Vagina (tissue), 2 donors: ENCODE data around the gene OVCA2. TPM values are rescaled to one million over a fixed set of nuclear protein-coding genes. Genes with fewer than 3 reads are reported as not detected.
A peak's percentile ranks its signal among the peaks of the same experiment; 100 is the strongest.

Source experiments
- DNase-seq, 2 donors: peaks; one replicate each; pipeline ENCODE4 v3.0.0-alpha.2; 2017; ENCODE audit errors: extremely low spot score in 2 of 2
- H3K27ac ChIP-seq: fragments of 200-600 bp; sonication (generic); one replicate; pipeline ENCODE4 v1.5.1; 2019
- H3K27me3 ChIP-seq: fragments of 200-600 bp; sonication (generic); one replicate; pipeline ENCODE4 v1.5.1; 2019
- H3K36me3 ChIP-seq, 2 donors: fragments of 200-600 bp; sonication (generic); one replicate each; pipeline ENCODE4 v1.5.1; 2017 to 2019
- H3K4me1 ChIP-seq: fragments of 200-600 bp; sonication (generic); one replicate; pipeline ENCODE4 v1.5.1; 2019
- H3K4me3 ChIP-seq, 2 donors: fragments of 200-600 bp; sonication (generic); 1 replicate in 1 of 2; 2 replicates in 1 of 2; pipeline ENCODE4 v1.5.1; 2016 to 2019
- H3K9me3 ChIP-seq: fragments of 200-600 bp; sonication (generic); one replicate; pipeline ENCODE4 v1.5.1; 2019
- CTCF ChIP-seq, 3 experiments: fragments of 450-650 bp in 2 of 3; fragments of 200-600 bp in 1 of 3; sonication (generic) in 1 of 3; IDR thresholded peaks; one replicate each; pipeline ENCODE4 v1.5.1; 2017 to 2019; ENCODE audit warnings: antibody characterized with exemption in 3 of 3, mild to moderate bottlenecking in 2 of 3, moderate library complexity in 2 of 3
- POLR2A ChIP-seq, 2 donors: fragments of 450-650 bp; IDR thresholded peaks; one replicate each; pipeline ENCODE4 v1.6.1; 2017; ENCODE audit warnings: antibody characterized with exemption in 2 of 2, mild to moderate bottlenecking in 2 of 2, moderate library complexity in 2 of 2
- POLR2AphosphoS5 ChIP-seq, 2 donors: sonication (generic); formaldehyde crosslinking; IDR thresholded peaks; one replicate each; pipeline ENCODE4 v1.9.0; 2017; ENCODE audit warnings: antibody characterized with exemption in 2 of 2, mild to moderate bottlenecking in 2 of 2, low read depth in 1 of 2; ENCODE audit not compliant: insufficient read depth in 1 of 2
- intact Hi-C: fragments of 100-400 bp; cut with DNase I; formaldehyde crosslinking; loops from one replicate; pipeline ENCODE4 v1.15.1; 2023
- total RNA-seq: library from RNA; depleted of rRNA; stranded (reverse); fragments of >200 nt; gene quantifications from one replicate; pipeline ENCODE4 v1.2.3, GENCODE V29; 2016

The OVCA2 gene
- total RNA-seq, 1 donor from 2014 or later, result 24.3 TPM

DNA sequence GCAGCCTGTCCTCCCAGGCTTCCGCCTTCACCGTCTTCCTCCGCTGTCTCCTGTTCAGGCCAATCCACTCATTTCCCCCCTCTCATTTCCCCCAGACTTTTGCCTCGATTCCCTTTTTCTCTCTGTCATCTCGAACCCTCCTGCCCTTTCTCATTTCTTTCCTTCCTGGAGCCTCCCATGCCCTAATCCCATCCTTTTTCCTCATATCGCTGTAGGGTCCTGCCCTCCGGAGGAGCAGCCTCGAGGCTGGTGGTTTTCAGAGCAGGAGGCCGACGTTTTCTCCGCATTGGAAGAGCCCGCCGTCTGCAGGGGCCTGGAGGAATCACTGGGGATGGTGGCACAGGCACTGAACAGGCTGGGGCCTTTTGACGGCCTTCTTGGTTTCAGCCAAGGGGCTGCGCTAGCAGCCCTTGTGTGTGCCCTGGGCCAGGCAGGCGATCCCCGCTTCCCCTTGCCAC is 597 bp downstream of the OVCA2 start:
- no peaks in the 10 kb centered on the region for H3K27me3 ChIP-seq
- no peak for DNase-seq
- intact Hi-C loops, result no loop called here

GRCh38 chr17:2042933-2043332 is 1.1 kb downstream of the OVCA2 start:
- Histone ChIP-seq H3K4me1 (peaks cover 19% of the 10 kb centered on the region), H3K27me3 (no peaks in the 10 kb centered on the region), H3K4me3 (peak overlapping the region; percentile 60 to 92), H3K36me3 (no peaks in the 10 kb centered on the region), H3K27ac (peak overlapping the region; percentile 83), H3K9me3 (no peaks in the 10 kb centered on the region)
- intact Hi-C loops, result no loop called here
- TF ChIP-seq CTCF (IDR thresholded peaks at IDR 0.05) (no peak), POLR2AphosphoS5 (IDR thresholded peaks at IDR 0.05; ENCODE audit: insufficient read depth in 1 of 2, low read depth in 1 of 2) (no peak), POLR2A (IDR thresholded peaks at IDR 0.05) (no peak)
- DNase-seq, result no peak

More for the DNA sequence above, 597 bp downstream of the OVCA2 start:
- Histone ChIP-seq H3K4me1 (peaks cover 19% of the 10 kb centered on the region), H3K36me3 (peaks cover 0 to under 1% of the 10 kb centered on the region in 2 donors), H3K9me3 (no peaks in the 10 kb centered on the region), H3K4me3 (peak overlapping the region; percentile 60 to 92), H3K27ac (peak overlapping the region; percentile 83)
- TF ChIP-seq CTCF (IDR thresholded peaks at IDR 0.05) (no peak), POLR2AphosphoS5 (IDR thresholded peaks at IDR 0.05; ENCODE audit: insufficient read depth in 1 of 2, low read depth in 1 of 2) (no peak), POLR2A (IDR thresholded peaks at IDR 0.05) (no peak)

GRCh38 chr17:2043785-2044184 is 2.0 kb downstream of the OVCA2 start:
- Histone ChIP-seq H3K27ac (no peak overlapping the region), H3K4me1 (peaks cover 21% of the 10 kb centered on the region), H3K4me3 (no peak overlapping the region), H3K9me3 (no peaks in the 10 kb centered on the region), H3K36me3 (no peaks in the 10 kb centered on the region), H3K27me3 (no peaks in the 10 kb centered on the region)
- no peak for TF ChIP-seq CTCF (IDR thresholded peaks at IDR 0.05)
- TF ChIP-seq POLR2A (IDR thresholded peaks at IDR 0.05), result no peak
- TF ChIP-seq POLR2AphosphoS5 (IDR thresholded peaks at IDR 0.05; ENCODE audit: insufficient read depth in 1 of 2, low read depth in 1 of 2), result no peak
- DNase-seq, result no peak
- intact Hi-C loops, result no loop called here

DNA sequence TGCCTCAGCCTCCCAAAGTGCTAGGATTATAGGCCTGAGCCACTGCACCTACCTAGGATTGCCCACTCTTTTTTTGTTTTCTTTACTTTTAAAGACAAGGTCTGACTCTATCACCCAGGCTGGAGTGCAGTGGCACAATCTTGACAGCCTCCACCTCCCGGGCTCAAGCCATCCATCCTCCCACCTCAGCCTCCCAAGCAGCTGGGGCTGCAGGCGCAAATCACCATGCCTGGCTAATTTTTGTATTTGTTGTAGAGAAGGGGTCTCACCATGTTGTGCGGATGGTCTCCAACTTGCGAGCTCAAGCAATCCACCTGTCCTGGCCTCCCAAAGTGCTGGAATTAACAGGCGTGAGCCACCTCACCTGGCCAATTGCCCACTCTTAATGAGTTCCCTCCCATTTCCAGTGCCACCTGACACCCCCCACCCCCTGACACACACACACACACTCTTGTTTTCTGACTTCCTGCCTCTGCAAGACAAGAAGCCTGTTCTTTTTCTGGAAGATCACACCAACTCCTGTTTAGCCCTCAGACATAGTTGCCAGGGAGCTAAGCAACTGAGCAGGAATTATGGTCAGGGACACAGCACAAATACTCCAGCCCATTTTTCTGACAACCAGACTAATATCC is 2.6 kb downstream of the OVCA2 start:
- DNase-seq, result no peak
- Histone ChIP-seq H3K4me1 (peaks cover 27% of the 10 kb centered on the region), H3K9me3 (no peaks in the 10 kb centered on the region), H3K27me3 (no peaks in the 10 kb centered on the region), H3K36me3 (no peaks in the 10 kb centered on the region), H3K4me3 (no peak overlapping the region), H3K27ac (no peak overlapping the region)
- no peak for TF ChIP-seq POLR2A (IDR thresholded peaks at IDR 0.05)
- TF ChIP-seq POLR2AphosphoS5 (IDR thresholded peaks at IDR 0.05; ENCODE audit: insufficient read depth in 1 of 2, low read depth in 1 of 2), result no peak
- no peak for TF ChIP-seq CTCF (IDR thresholded peaks at IDR 0.05)
- intact Hi-C loops, result no loop called here

DNA sequence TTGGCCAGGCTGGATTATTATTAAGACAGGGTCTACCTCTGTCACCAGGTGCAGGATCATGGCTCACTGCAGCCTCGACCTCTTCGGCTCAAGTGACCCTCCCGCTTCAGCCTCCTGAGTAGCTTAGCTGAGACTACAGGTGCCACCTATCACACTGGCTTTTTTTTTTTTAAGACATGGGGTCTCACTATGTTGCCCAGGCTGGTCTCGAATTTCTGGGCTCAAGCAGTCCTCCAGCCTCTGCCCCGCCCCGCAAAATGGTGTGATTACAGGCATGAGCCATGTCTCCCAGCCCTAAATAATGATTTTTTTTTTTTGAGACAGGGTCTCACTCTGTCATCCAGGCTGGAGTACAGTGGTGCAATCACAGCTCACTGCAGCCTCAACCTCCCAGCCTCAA is 5.8 kb downstream of the OVCA2 start:
- intact Hi-C loops, result no loop called here
- no peak overlapping the region for H3K4me3 ChIP-seq
- no peak overlapping the region for H3K27ac ChIP-seq
- no peaks in the 10 kb centered on the region for H3K36me3 ChIP-seq
- no peak for DNase-seq
- TF ChIP-seq CTCF (IDR thresholded peaks at IDR 0.05), result no peak
- no peak for TF ChIP-seq POLR2AphosphoS5 (IDR thresholded peaks at IDR 0.05; ENCODE audit: insufficient read depth in 1 of 2, low read depth in 1 of 2)
- TF ChIP-seq POLR2A (IDR thresholded peaks at IDR 0.05), result no peak
- H3K27me3 ChIP-seq, result no peaks in the 10 kb centered on the region
- H3K4me1 ChIP-seq, result peaks cover 32% of the 10 kb centered on the region
- H3K9me3 ChIP-seq, result no peaks in the 10 kb centered on the region
